BJ (cell line): ENCODE measurements around the gene HSD17B3. TPM values are rescaled to one million over a fixed set of nuclear protein-coding genes. Genes with fewer than 3 reads are reported as not detected.

Experiments used
- CTCF ChIA-PET: fragments of 350-600 bp; formaldehyde crosslinking; extraction: SDS; loops from one replicate; lab custom pipeline; 2021; ENCODE audit warnings: antibody characterized with exemption, inconsistent platforms; lab: Yijun Ruan, JAX
- POLR2A ChIA-PET: fragments of 300-600 bp; sonication (Branson Sonifier 250); formaldehyde crosslinking; extraction: SDS; loops from one replicate; lab custom pipeline; 2021; ENCODE audit warnings: antibody characterized with exemption; lab: Charles Lee
- DNase-seq: peaks from one replicate; pipeline ENCODE4 v3.0.0-alpha.2; 2011; ENCODE audit warnings: low read depth
- H3K27me3 ChIP-seq: 2 replicates; pipeline ENCODE4 v1.6.0; 2011; ENCODE audit warnings: low read length; ENCODE audit not compliant: control insufficient read depth, insufficient read depth
- H3K36me3 ChIP-seq: 2 replicates; pipeline ENCODE4 v1.5.1; 2011; ENCODE audit warnings: low read length; ENCODE audit not compliant: control insufficient read depth, insufficient read depth
- H3K4me3 ChIP-seq: 2 replicates; pipeline ENCODE4 v1.5.1; 2011; ENCODE audit warnings: low read depth, mild to moderate bottlenecking, control low read depth, low read length
- CTCF ChIP-seq: IDR thresholded peaks from 2 replicates; pipeline ENCODE4 v1.5.1; 2011; ENCODE audit warnings: low read depth, mild to moderate bottlenecking, control low read depth, inconsistent platforms, low read length, moderate library complexity; ENCODE audit not compliant: insufficient read depth
- polyA plus RNA-seq: library from polyadenylated mRNA; depleted of rRNA; stranded (reverse); fragments of >200 nt; gene quantifications from 2 replicates; pipeline ENCODE4 v1.2.3, GENCODE V29; 2011

The HSD17B3 gene
- polyA plus RNA-seq, 1 experiment: not detected

- Histone ChIP-seq H3K27me3 (no peaks in the 10 kb centered on the region), H3K36me3 (no peaks in the 10 kb centered on the region), H3K4me3 (no peak overlapping the region)
- no peak for TF ChIP-seq CTCF
- POLR2A ChIA-PET: no interaction called here
- DNase-seq: no peak
- CTCF ChIA-PET: interaction anchor here (0.7 kb wide), 1 partner anchor 10 kb away, joined by 3 read pairs; no protein-coding TSS in a partner anchor
Measured at GRCh38 chr9:96289392-96289791, 12.6 kb downstream of the HSD17B3 start.

DNA sequence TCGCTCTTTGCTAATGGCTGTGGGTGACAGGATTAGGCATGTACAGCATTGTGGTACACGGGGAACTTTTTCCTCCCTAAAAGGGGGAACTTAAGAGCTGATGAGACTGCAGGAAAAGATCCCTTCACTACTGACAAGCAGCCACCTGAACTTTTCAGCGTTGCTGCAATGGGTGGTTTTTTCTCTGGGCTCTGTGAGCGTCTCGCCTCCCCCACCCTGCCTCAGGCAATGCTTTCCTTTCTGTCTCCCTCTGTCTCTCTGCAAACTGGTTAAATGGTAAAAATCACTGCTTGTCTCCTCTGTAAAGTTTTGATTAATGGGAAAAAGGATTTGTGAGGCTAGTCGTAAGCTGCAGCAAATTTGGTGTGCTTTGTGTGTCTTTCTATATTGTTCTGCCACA lies 20.3 kb downstream of the HSD17B3 start:
- Histone ChIP-seq H3K27me3 (no peaks in the 10 kb centered on the region), H3K4me3 (no peak overlapping the region), H3K36me3 (no peaks in the 10 kb centered on the region)
- TF ChIP-seq CTCF: no peak
- CTCF ChIA-PET: no interaction called here
- no peak for DNase-seq
- POLR2A ChIA-PET: no interaction called here

DNA sequence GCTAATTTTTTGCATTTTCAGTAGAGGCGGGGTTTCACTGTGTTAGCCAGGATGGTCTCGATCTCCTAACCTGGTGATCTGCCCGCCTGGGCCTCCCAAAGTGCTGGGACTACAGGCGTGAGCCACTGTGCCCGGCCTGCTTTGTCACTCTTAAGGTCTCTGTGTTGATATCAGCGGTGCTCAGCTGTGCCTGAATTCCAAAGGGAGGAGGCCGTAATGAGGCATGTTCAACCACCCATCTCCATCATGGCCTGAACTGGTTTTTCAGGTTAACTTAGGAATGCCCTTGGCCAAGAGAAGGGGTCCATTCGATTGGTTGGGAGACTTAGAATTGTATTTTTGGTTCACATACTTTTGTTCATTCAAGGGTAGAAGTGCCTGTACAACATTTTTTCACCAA lies 22.0 kb downstream of the HSD17B3 start:
- DNase-seq: no peak
- H3K4me3 ChIP-seq: no peak overlapping the region
- ChIA-PET CTCF (interaction anchor here (0.8 kb wide), 1 partner anchor 43 kb away, joined by 3 read pairs; no protein-coding TSS in a partner anchor), POLR2A (no interaction called here)
- no peaks in the 10 kb centered on the region for H3K36me3 ChIP-seq
- no peaks in the 10 kb centered on the region for H3K27me3 ChIP-seq
- TF ChIP-seq CTCF: no peak

GRCh38 chr9:96274939-96275338 lies 27.0 kb downstream of the HSD17B3 start:
- Histone ChIP-seq H3K36me3 (no peaks in the 10 kb centered on the region), H3K4me3 (no peak overlapping the region), H3K27me3 (no peaks in the 10 kb centered on the region)
- ChIA-PET CTCF (interaction anchor here (0.5 kb wide), 1 partner anchor 125 kb away, joined by 3 read pairs; no protein-coding TSS in a partner anchor), POLR2A (no interaction called here)
- no peak for DNase-seq
- TF ChIP-seq CTCF: no peak

DNA sequence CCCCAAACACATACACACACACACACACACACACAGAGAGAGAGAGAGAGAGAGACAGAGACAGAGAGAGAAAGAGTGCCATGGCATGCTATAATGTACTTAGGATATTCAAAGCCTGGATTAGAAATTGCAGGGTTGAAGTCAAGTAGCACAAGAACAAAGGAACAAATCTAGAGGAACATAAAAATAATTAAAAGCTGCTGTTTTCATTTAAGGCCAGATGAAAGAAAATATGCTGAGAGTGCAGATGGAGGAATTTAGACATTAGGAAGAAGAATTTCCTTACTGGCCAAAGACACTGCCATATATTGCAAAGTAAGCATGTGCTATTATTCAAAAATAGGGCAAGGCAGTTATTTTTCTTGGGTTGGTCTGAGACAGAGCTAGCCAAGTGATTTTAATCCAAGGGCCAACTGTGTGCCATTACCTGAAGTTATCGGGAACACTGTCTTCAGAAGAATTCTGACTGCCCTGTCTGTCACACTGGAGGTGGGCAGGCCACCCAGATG lies 31.7 kb downstream of the HSD17B3 start:
- TF ChIP-seq CTCF: no peak
- DNase-seq: no peak
- POLR2A ChIA-PET: no interaction called here
- no peak overlapping the region for H3K4me3 ChIP-seq
- CTCF ChIA-PET: no interaction called here
- no peaks in the 10 kb centered on the region for H3K27me3 ChIP-seq
- H3K36me3 ChIP-seq: no peaks in the 10 kb centered on the region
